ENCODE data around the gene TMTC2.

The TMTC2 gene

GRCh38 chr12:82855872-82856271 is 169.2 kb downstream of the TMTC2 start:
- no peak for DNase-seq
- in situ Hi-C loops (cut with HindIII; ENCODE audit: low pct_ligation_motif_present, low sequenced_read_pairs) = no loop called here
- TF ChIP-seq, protein P1, sequence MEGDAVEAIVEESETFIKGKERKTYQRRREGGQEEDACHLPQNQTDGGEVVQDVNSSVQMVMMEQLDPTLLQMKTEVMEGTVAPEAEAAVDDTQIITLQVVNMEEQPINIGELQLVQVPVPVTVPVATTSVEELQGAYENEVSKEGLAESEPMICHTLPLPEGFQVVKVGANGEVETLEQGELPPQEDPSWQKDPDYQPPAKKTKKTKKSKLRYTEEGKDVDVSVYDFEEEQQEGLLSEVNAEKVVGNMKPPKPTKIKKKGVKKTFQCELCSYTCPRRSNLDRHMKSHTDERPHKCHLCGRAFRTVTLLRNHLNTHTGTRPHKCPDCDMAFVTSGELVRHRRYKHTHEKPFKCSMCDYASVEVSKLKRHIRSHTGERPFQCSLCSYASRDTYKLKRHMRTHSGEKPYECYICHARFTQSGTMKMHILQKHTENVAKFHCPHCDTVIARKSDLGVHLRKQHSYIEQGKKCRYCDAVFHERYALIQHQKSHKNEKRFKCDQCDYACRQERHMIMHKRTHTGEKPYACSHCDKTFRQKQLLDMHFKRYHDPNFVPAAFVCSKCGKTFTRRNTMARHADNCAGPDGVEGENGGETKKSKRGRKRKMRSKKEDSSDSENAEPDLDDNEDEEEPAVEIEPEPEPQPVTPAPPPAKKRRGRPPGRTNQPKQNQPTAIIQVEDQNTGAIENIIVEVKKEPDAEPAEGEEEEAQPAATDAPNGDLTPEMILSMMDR (IDR thresholded peaks at IDR 0.05; ENCODE audit: low read depth, low read length, missing control alignments) = no peak
- Histone ChIP-seq H3K36me3 (replicated peaks) (no peaks in the 10 kb centered on the region), H3K4me3 (ENCODE audit: low read depth, low read length) (no peak overlapping the region), H3K27me3 (replicated peaks) (no peaks in the 10 kb centered on the region), H3K27ac (no peak overlapping the region)

- DNase-seq = no peak
- in situ Hi-C loops (cut with HindIII; ENCODE audit: low pct_ligation_motif_present, low sequenced_read_pairs) = no loop called here
- H3K4me3 ChIP-seq (ENCODE audit: low read depth, low read length) = no peak overlapping the region
- H3K27ac ChIP-seq = no peak overlapping the region
- H3K36me3 ChIP-seq (replicated peaks) = no peaks in the 10 kb centered on the region
- TF ChIP-seq, protein P1 (IDR thresholded peaks at IDR 0.05; ENCODE audit: low read depth, low read length, missing control alignments) = no peak
- no peaks in the 10 kb centered on the region for H3K27me3 ChIP-seq (replicated peaks)
These were observed 170.6 kb downstream of the TMTC2 start for GRCh38 chr12:82857276-82857675.

GRCh38 chr12:82857911-82858533 is 171.3 kb downstream of the TMTC2 start:
- in situ Hi-C loops (cut with HindIII; ENCODE audit: low pct_ligation_motif_present, low sequenced_read_pairs) = no loop called here
- Histone ChIP-seq H3K27me3 (replicated peaks) (no peaks in the 10 kb centered on the region), H3K27ac (no peak overlapping the region), H3K36me3 (replicated peaks) (no peaks in the 10 kb centered on the region), H3K4me3 (ENCODE audit: low read depth, low read length) (no peak overlapping the region)
- TF ChIP-seq, protein P1 (IDR thresholded peaks at IDR 0.05; ENCODE audit: low read depth, low read length, missing control alignments) = no peak
- DNase-seq = no peak

DNA sequence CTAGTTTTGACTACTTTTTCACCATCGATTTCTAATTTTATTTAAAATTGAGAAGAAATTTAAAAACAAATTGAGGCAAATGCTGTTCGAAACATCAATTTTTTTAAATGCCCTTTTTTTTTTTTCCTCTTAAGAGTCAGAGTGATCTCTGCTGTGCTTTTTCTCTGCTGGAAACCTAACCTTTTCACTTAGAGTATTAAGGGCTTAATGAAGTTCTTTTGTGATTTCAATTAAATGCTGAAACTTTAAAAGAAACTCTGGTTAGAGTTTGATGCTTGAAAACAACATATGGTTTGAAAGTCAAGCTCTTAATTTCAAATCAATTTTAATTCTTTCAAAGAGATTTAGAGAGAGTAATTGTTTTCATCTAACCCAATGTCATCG is 171.8 kb downstream of the TMTC2 start:
- H3K4me3 ChIP-seq (ENCODE audit: low read depth, low read length) = no peak overlapping the region

DNA sequence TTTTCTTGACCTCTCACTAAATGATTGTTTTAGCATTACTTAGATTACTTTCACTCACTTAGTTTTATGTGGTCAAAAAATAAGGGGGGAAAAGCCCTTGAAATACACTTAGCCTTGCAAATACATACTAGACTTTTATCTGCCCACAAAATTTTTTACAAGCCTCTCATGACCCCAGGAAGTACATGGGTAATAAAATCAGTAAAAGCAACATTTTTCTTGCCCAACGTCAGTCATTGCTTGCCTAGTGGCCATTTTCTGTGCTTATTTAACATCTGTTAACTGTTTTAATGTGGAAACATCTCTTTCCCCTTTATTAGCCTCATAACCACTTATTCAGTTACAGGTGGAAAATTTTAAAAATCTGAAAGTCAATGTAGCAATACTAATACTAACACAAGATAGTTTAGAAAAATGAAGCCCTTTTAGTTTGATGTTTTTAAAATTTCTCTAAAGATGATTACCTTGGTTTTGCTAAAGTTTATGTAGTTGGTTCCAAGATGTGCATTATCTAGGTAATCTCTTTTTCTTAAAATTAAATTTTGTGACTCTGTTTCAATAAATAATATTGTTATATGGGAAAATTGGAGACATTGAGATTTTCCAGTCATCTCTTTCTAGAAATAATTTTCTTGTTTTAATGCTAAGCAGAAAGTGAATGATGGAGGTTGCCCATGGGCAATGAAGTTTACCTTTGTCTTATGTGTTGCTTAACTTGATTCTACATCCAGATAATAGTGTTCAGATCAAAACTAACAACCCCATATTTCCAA is 175.5 kb downstream of the TMTC2 start:
- peak; percentile 67 for DNase-seq
- TF ChIP-seq, protein P1 (IDR thresholded peaks at IDR 0.05; ENCODE audit: low read depth, low read length, missing control alignments) = no peak
- Histone ChIP-seq H3K4me3 (ENCODE audit: low read depth, low read length) (no peak overlapping the region), H3K36me3 (replicated peaks) (no peaks in the 10 kb centered on the region), H3K27me3 (replicated peaks) (no peaks in the 10 kb centered on the region), H3K27ac (no peak overlapping the region)
- in situ Hi-C loops (cut with HindIII; ENCODE audit: low pct_ligation_motif_present, low sequenced_read_pairs) = no loop called here

More for the DNA sequence above, 171.8 kb downstream of the TMTC2 start:
- Histone ChIP-seq H3K36me3 (replicated peaks) (no peaks in the 10 kb centered on the region), H3K27me3 (replicated peaks) (no peaks in the 10 kb centered on the region), H3K27ac (no peak overlapping the region)
- in situ Hi-C loops (cut with HindIII; ENCODE audit: low pct_ligation_motif_present, low sequenced_read_pairs) = no loop called here
- DNase-seq = no peak
- TF ChIP-seq, protein P1 (IDR thresholded peaks at IDR 0.05; ENCODE audit: low read depth, low read length, missing control alignments) = no peak
